Activated T-helper 2 cell treated with anti-CD3 and anti-CD28 coated beads, Interferon-gamma antibody, Interleukin-2, Interleukin-4, amounts not matched to agents 10 μg/mL and 5 μg/mL and 100 μg/mL, durations not matched to agents 14 hours and 24 hours and 36 hours (primary cell): Measurements from ENCODE around the gene JAG2. TPM values are rescaled to one million over a fixed set of nuclear protein-coding genes. Genes with fewer than 3 reads are reported as not detected.

ENCODE experiments used
- DNase-seq: peaks from one replicate; pipeline ENCODE4 v3.0.0; 2021; ENCODE audit warnings: low spot score
- H3K27ac Mint-ChIP-seq: one replicate; pipeline ENCODE4 v1.8.0; 2021; ENCODE audit warnings: mixed read lengths
- H3K27me3 Mint-ChIP-seq: one replicate; pipeline ENCODE4 v1.8.0; 2021; ENCODE audit warnings: low read depth, mixed read lengths
- H3K36me3 Mint-ChIP-seq: one replicate; pipeline ENCODE4 v1.8.0; 2021; ENCODE audit warnings: low read depth, mixed read lengths
- H3K4me1 Mint-ChIP-seq: one replicate; pipeline ENCODE4 v1.8.0; 2021; ENCODE audit warnings: low read depth, mixed read lengths
- H3K4me3 Mint-ChIP-seq: one replicate; pipeline ENCODE4 v1.8.0; 2021; ENCODE audit warnings: low read depth, mild to moderate bottlenecking, moderate library complexity, mixed read lengths
- H3K9me3 Mint-ChIP-seq: one replicate; pipeline ENCODE4 v1.8.0; 2021; ENCODE audit warnings: mixed read lengths
- intact Hi-C: fragments of 100-400 bp; cut with micrococcal nuclease; formaldehyde crosslinking; loops from one replicate; pipeline ENCODE4 v1.15.1; 2023
- total RNA-seq: library from RNA; stranded (reverse); gene quantifications from 2 replicates; pipeline ENCODE4 v1.2.3, GENCODE V29; 2022

JAG2 gene
- total RNA-seq, 1 donor from 2014 or later = 3.2 TPM

- Mint-ChIP-seq H3K27ac (no peak overlapping the region), H3K36me3 (no peaks in the 10 kb centered on the region), H3K27me3 (no peaks in the 10 kb centered on the region), H3K4me1 (no peaks in the 10 kb centered on the region), H3K9me3 (no peaks in the 10 kb centered on the region), H3K4me3 (no peak overlapping the region)
- DNase-seq = no peak
- intact Hi-C loops = no loop called here
Measured at GRCh38 chr14:105208738-105209075, 40.1 kb upstream of the JAG2 start.

- Mint-ChIP-seq H3K9me3 (no peaks in the 10 kb centered on the region), H3K4me3 (no peak overlapping the region), H3K4me1 (no peaks in the 10 kb centered on the region), H3K36me3 (no peaks in the 10 kb centered on the region), H3K27me3 (no peaks in the 10 kb centered on the region), H3K27ac (no peak overlapping the region)
- intact Hi-C loops = no loop called here
- DNase-seq = no peak
Measured at GRCh38 chr14:105207996-105208737, 39.6 kb upstream of the JAG2 start.

- intact Hi-C loops = no loop called here
- no peak for DNase-seq
- no peaks in the 10 kb centered on the region for H3K36me3 Mint-ChIP-seq
- no peak overlapping the region for H3K4me3 Mint-ChIP-seq
- no peaks in the 10 kb centered on the region for H3K27me3 Mint-ChIP-seq
- no peak overlapping the region for H3K27ac Mint-ChIP-seq
- no peaks in the 10 kb centered on the region for H3K4me1 Mint-ChIP-seq
- H3K9me3 Mint-ChIP-seq = no peaks in the 10 kb centered on the region
Measured at GRCh38 chr14:105207460-105207901, 38.9 kb upstream of the JAG2 start.

GRCh38 chr14:105206873-105207272 lies 38.3 kb upstream of the JAG2 start:
- H3K36me3 Mint-ChIP-seq = no peaks in the 10 kb centered on the region
- H3K4me1 Mint-ChIP-seq = peaks cover 2% of the 10 kb centered on the region
- DNase-seq = no peak
- H3K27me3 Mint-ChIP-seq = no peaks in the 10 kb centered on the region
- intact Hi-C loops = no loop called here
- H3K27ac Mint-ChIP-seq = no peak overlapping the region
- no peak overlapping the region for H3K4me3 Mint-ChIP-seq
- H3K9me3 Mint-ChIP-seq = no peaks in the 10 kb centered on the region

GRCh38 chr14:105205673-105206208 lies 37.2 kb upstream of the JAG2 start:
- intact Hi-C loops = loop anchor here (2.0 kb wide), 1 partner anchor 25 kb away; the partner anchor contains the start of gene NUDT14
- Mint-ChIP-seq H3K4me1 (peaks cover 6% of the 10 kb centered on the region), H3K4me3 (no peak overlapping the region), H3K9me3 (no peaks in the 10 kb centered on the region), H3K36me3 (no peaks in the 10 kb centered on the region), H3K27ac (no peak overlapping the region), H3K27me3 (no peaks in the 10 kb centered on the region)
- no peak for DNase-seq

GRCh38 chr14:105204931-105205672 lies 36.5 kb upstream of the JAG2 start:
- peaks cover 6% of the 10 kb centered on the region for H3K4me1 Mint-ChIP-seq
- no peaks in the 10 kb centered on the region for H3K27me3 Mint-ChIP-seq
- H3K36me3 Mint-ChIP-seq = no peaks in the 10 kb centered on the region
- DNase-seq = no peak
- no peaks in the 10 kb centered on the region for H3K9me3 Mint-ChIP-seq
- H3K27ac Mint-ChIP-seq = no peak overlapping the region
- no peak overlapping the region for H3K4me3 Mint-ChIP-seq
- intact Hi-C loops = loop anchor here (2.0 kb wide), 1 partner anchor 24 kb away; the partner anchor contains the start of gene NUDT14

- no peaks in the 10 kb centered on the region for H3K36me3 Mint-ChIP-seq
- H3K27me3 Mint-ChIP-seq = no peaks in the 10 kb centered on the region
- peaks cover 6% of the 10 kb centered on the region for H3K4me1 Mint-ChIP-seq
- no peak overlapping the region for H3K27ac Mint-ChIP-seq
- intact Hi-C loops = loop anchor here (2.0 kb wide), 1 partner anchor 24 kb away; the partner anchor contains the start of gene NUDT14
- no peak overlapping the region for H3K4me3 Mint-ChIP-seq
- H3K9me3 Mint-ChIP-seq = no peaks in the 10 kb centered on the region
- DNase-seq = no peak
Measured at GRCh38 chr14:105204206-105204930, 35.8 kb upstream of the JAG2 start.

- Mint-ChIP-seq H3K36me3 (no peaks in the 10 kb centered on the region), H3K4me1 (peaks cover 6% of the 10 kb centered on the region), H3K27ac (no peak overlapping the region), H3K27me3 (peaks cover 3% of the 10 kb centered on the region), H3K4me3 (no peak overlapping the region), H3K9me3 (no peaks in the 10 kb centered on the region)
- intact Hi-C loops = loop anchor here (1.0 to 2.0 kb wide), 2 partner anchors 23 to 149 kb away; partner anchors contain the start of gene NUDT14
- no peak for DNase-seq
Measured at GRCh38 chr14:105203701-105204100, 35.1 kb upstream of the JAG2 start.

- Mint-ChIP-seq H3K9me3 (no peaks in the 10 kb centered on the region), H3K4me3 (no peak overlapping the region), H3K4me1 (peaks cover 6% of the 10 kb centered on the region), H3K27ac (no peak overlapping the region), H3K27me3 (peaks cover 6% of the 10 kb centered on the region), H3K36me3 (no peaks in the 10 kb centered on the region)
- DNase-seq = peak; percentile 49
- intact Hi-C loops = loop anchor here (1.0 kb wide), 1 partner anchor 149 kb away; no protein-coding TSS in a partner anchor
Measured at GRCh38 chr14:105203057-105203531, 34.5 kb upstream of the JAG2 start.

- no peak overlapping the region for H3K4me3 Mint-ChIP-seq
- H3K27me3 Mint-ChIP-seq = peaks cover 12% of the 10 kb centered on the region
- H3K36me3 Mint-ChIP-seq = no peaks in the 10 kb centered on the region
- intact Hi-C loops = no loop called here
- peaks cover 6% of the 10 kb centered on the region for H3K4me1 Mint-ChIP-seq
- H3K9me3 Mint-ChIP-seq = no peaks in the 10 kb centered on the region
- DNase-seq = no peak
- no peak overlapping the region for H3K27ac Mint-ChIP-seq
Measured at GRCh38 chr14:105201925-105202513, 33.4 kb upstream of the JAG2 start.

- H3K4me3 Mint-ChIP-seq = no peak overlapping the region
- no peaks in the 10 kb centered on the region for H3K9me3 Mint-ChIP-seq
- no peak overlapping the region for H3K27ac Mint-ChIP-seq
- peaks cover 6% of the 10 kb centered on the region for H3K4me1 Mint-ChIP-seq
- no peaks in the 10 kb centered on the region for H3K36me3 Mint-ChIP-seq
- no peak for DNase-seq
- intact Hi-C loops = no loop called here
- peaks cover 12% of the 10 kb centered on the region for H3K27me3 Mint-ChIP-seq
Measured at GRCh38 chr14:105201156-105201924, 32.8 kb upstream of the JAG2 start.
